ENCODE data around the gene LIN7B. TPM values are rescaled to one million over a fixed set of nuclear protein-coding genes. Genes with fewer than 3 reads are reported as not detected.

Gene LIN7B
- total RNA-seq, 1 experiment from 2014 or later = 6.4 TPM

DNA sequence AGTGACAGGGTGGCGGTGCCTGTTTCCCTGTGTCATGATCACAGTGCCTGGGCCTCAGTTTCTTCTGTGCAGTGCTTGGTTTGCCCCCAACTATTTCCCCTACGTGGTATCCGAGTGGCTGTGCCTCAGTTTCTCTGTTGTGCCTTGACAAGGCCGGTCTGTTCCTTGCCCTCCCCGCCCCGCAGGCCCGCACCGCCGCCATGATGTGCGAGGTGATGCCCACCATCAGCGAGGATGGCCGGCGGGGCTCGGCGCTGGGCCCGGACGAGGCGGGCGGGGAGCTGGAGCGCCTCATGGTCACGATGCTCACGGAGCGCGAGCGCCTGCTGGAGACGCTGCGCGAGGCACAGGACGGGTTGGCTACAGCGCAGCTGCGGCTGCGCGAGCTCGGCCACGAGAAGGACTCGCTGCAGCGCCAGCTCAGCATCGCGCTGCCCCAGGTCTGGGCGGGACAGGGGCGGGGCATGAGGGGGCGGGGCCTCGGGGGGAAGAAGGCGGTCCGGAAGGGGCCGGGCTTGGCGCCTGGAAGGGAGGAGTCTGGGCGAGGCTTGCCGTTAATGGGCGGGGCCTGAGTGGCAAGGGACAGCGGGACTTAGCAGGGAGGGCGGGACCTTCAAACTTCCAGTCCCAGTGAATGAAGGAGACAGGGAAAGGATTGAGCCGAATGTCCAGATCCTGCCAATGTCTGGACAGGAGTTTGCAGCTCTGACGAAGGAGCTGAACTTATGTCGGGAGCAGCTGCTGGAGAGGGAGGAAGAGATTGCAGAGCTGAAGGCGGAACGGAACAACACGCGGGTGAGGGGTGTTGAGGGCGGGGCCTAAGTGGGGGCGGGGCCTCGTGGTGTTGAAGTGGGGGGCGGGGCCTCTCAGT lies 13.7 kb downstream of the LIN7B start:
- Histone ChIP-seq H3K36me3 (ENCODE audit: insufficient read depth, low read length) (no peaks in the 10 kb centered on the region), H3K4me2 (ENCODE audit: low read depth, low read length, poor library complexity, severe bottlenecking) (peak overlapping the region; percentile 36), H4K20me1 (ENCODE audit: insufficient read depth, low read depth, low read length) (no peaks in the 10 kb centered on the region), H3K79me2 (ENCODE audit: low read length) (no peaks in the 10 kb centered on the region), H3K4me1 (ENCODE audit: low read length) (peaks cover 8% of the 10 kb centered on the region), H3K9me2 (replicated peaks; ENCODE audit: insufficient read depth, low read length) (no peaks in the 10 kb centered on the region), H3K9ac (ENCODE audit: low read length) (no peak overlapping the region), H2AFZ (ENCODE audit: low read length) (peak overlapping the region; percentile 88; the same call in 1 of the 2 replicates), H3K27ac (ENCODE audit: low read length) (no peak overlapping the region), H3K27me3 (ENCODE audit: low read length) (no peaks in the 10 kb centered on the region), H3K4me3 (ENCODE audit: low read length) (no peak overlapping the region; the same call in 1 of the 2 replicates), H3K9me3 (ENCODE audit: low read length) (no peaks in the 10 kb centered on the region)
- peak; percentile 100 for DNase-seq

DNA sequence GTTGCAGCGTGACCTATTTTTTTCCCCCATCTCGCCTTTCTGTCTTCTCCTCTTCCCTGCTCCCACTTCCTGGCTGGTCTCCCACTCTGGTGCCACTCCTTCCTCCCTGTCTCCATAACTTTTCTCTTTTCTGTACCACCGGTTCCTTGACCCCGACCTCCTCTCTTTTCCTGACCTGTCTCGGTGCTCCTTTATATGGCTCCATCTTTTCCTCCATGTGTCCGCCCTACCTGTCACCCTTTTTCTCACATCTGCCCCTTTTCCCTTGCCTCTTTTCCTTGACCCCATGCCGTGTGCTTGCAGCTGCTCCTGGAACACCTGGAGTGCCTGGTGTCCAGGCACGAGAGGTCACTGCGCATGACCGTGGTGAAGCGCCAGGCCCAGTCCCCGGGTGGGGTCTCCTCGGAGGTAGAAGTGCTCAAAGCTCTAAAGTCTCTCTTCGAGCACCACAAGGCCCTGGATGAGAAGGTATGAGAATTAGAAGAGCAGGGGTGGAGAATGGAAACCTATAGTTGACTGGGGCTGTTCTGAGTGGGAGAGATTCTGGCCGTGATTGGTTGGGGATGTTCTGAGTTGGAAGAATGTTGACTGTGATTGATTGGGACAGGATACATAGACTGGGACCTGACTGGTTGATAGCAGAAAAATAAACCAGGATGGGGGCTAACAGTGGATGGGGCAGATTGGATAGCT lies 14.5 kb downstream of the LIN7B start:
- Histone ChIP-seq H3K4me3 (ENCODE audit: low read length) (peak overlapping the region; percentile 26; the same call in 1 of the 2 replicates), H4K20me1 (ENCODE audit: insufficient read depth, low read depth, low read length) (no peaks in the 10 kb centered on the region), H2AFZ (ENCODE audit: low read length) (no peak overlapping the region), H3K9me3 (ENCODE audit: low read length) (no peaks in the 10 kb centered on the region), H3K79me2 (ENCODE audit: low read length) (no peaks in the 10 kb centered on the region), H3K36me3 (ENCODE audit: insufficient read depth, low read length) (no peaks in the 10 kb centered on the region), H3K9me2 (replicated peaks; ENCODE audit: insufficient read depth, low read length) (no peaks in the 10 kb centered on the region), H3K4me1 (ENCODE audit: low read length) (peaks cover 8% of the 10 kb centered on the region), H3K4me2 (ENCODE audit: low read depth, low read length, poor library complexity, severe bottlenecking) (no peak overlapping the region), H3K27ac (ENCODE audit: low read length) (no peak overlapping the region), H3K27me3 (ENCODE audit: low read length) (no peaks in the 10 kb centered on the region), H3K9ac (ENCODE audit: low read length) (no peak overlapping the region)
- DNase-seq = no peak

DNA sequence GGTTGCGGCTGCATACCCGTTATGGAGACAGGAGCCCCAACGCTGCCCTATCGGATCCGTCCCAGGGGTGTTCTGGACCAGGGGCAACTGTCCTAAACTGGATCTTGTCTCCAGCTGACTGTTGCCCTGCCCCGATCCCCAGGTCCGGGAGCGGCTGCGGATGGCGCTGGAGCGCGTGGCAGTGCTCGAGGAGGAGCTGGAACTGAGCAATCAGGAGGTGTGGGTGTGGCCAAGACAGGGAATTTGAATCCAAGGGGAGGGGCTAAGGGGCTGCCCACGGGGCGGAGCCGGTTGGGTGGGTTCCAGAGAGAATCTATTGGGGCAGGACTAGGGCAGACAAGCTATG lies 15.0 kb downstream of the LIN7B start:
- Histone ChIP-seq H3K36me3 (ENCODE audit: insufficient read depth, low read length) (no peaks in the 10 kb centered on the region), H3K79me2 (ENCODE audit: low read length) (no peaks in the 10 kb centered on the region), H3K4me2 (ENCODE audit: low read depth, low read length, poor library complexity, severe bottlenecking) (no peak overlapping the region), H3K4me1 (ENCODE audit: low read length) (peaks cover 8% of the 10 kb centered on the region), H3K4me3 (ENCODE audit: low read length) (no peak overlapping the region), H3K27ac (ENCODE audit: low read length) (no peak overlapping the region), H4K20me1 (ENCODE audit: insufficient read depth, low read depth, low read length) (no peaks in the 10 kb centered on the region), H3K9ac (ENCODE audit: low read length) (no peak overlapping the region), H3K9me3 (ENCODE audit: low read length) (no peaks in the 10 kb centered on the region), H2AFZ (ENCODE audit: low read length) (no peak overlapping the region), H3K27me3 (ENCODE audit: low read length) (no peaks in the 10 kb centered on the region), H3K9me2 (replicated peaks; ENCODE audit: insufficient read depth, low read length) (no peaks in the 10 kb centered on the region)
- no peak for DNase-seq

DNA sequence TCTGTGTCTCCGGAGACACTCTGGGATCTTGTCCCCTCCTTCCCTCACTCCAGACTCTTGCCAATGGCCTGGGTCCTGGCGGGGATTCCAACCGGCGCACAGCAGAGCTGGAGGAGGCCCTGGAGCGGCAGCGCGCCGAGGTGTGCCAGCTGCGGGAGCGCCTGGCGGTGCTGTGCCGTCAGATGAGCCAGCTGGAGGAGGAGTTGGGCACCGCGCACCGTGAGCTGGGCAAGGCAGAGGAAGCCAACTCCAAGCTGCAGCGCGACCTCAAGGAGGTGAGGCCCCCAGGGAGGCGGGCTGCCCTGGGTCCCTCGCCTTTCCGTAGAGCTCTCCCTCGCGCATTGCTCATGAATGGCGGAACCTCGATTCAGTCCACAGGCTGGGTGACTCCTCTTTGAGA lies 16.2 kb downstream of the LIN7B start:
- DNase-seq = no peak
- Histone ChIP-seq H3K4me2 (ENCODE audit: low read depth, low read length, poor library complexity, severe bottlenecking) (no peak overlapping the region), H2AFZ (ENCODE audit: low read length) (no peak overlapping the region), H3K9ac (ENCODE audit: low read length) (no peak overlapping the region), H3K9me3 (ENCODE audit: low read length) (no peaks in the 10 kb centered on the region), H3K4me3 (ENCODE audit: low read length) (no peak overlapping the region), H3K9me2 (replicated peaks; ENCODE audit: insufficient read depth, low read length) (no peaks in the 10 kb centered on the region), H3K79me2 (ENCODE audit: low read length) (no peaks in the 10 kb centered on the region), H4K20me1 (ENCODE audit: insufficient read depth, low read depth, low read length) (no peaks in the 10 kb centered on the region), H3K27ac (ENCODE audit: low read length) (no peak overlapping the region), H3K27me3 (ENCODE audit: low read length) (no peaks in the 10 kb centered on the region), H3K4me1 (ENCODE audit: low read length) (peaks cover 8% of the 10 kb centered on the region), H3K36me3 (ENCODE audit: insufficient read depth, low read length) (no peaks in the 10 kb centered on the region)

DNA sequence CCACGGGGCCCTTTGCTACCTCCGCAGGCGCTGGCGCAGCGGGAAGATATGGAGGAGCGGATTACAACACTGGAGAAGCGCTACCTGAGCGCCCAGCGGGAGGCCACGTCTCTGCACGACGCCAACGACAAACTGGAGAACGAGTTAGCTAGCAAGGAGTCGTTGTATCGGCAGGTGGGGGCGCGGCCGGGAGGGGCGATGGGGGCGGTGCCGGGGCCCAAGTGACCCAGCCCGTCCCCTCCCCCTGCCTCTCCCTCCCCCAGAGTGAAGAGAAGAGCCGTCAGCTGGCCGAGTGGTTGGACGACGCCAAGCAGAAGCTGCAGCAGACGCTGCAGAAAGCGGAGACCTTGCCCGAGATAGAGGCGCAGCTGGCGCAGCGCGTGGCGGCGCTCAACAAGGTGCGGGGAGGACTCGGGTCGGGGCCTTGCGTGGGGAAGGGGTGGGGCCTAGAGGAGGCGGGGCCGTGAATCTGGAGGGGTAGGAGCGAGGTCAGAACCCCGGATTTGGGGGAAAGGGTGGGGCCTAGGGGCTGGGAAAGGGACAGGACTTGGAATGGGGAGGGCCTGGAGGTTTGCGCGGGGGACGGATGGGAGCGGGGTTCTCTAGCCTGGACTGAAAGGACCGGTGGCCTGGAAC lies 18.9 kb downstream of the LIN7B start:
- H3K9ac ChIP-seq (ENCODE audit: low read length) = no peak overlapping the region
- no peak for DNase-seq
- H3K27me3 ChIP-seq (ENCODE audit: low read length) = no peaks in the 10 kb centered on the region
- no peak overlapping the region for H2AFZ ChIP-seq (ENCODE audit: low read length)
- no peaks in the 10 kb centered on the region for H3K9me2 ChIP-seq (replicated peaks; ENCODE audit: insufficient read depth, low read length)
- no peak overlapping the region for H3K4me2 ChIP-seq (ENCODE audit: low read depth, low read length, poor library complexity, severe bottlenecking)
- H3K4me3 ChIP-seq (ENCODE audit: low read length) = no peak overlapping the region
- H4K20me1 ChIP-seq (ENCODE audit: insufficient read depth, low read depth, low read length) = no peaks in the 10 kb centered on the region
- H3K4me1 ChIP-seq (ENCODE audit: low read length) = peaks cover 5% of the 10 kb centered on the region; the same call in 1 of the 2 replicates
- H3K9me3 ChIP-seq (ENCODE audit: low read length) = no peaks in the 10 kb centered on the region
- H3K27ac ChIP-seq (ENCODE audit: low read length) = no peak overlapping the region
- H3K36me3 ChIP-seq (ENCODE audit: insufficient read depth, low read length) = no peaks in the 10 kb centered on the region
- no peaks in the 10 kb centered on the region for H3K79me2 ChIP-seq (ENCODE audit: low read length)

DNA sequence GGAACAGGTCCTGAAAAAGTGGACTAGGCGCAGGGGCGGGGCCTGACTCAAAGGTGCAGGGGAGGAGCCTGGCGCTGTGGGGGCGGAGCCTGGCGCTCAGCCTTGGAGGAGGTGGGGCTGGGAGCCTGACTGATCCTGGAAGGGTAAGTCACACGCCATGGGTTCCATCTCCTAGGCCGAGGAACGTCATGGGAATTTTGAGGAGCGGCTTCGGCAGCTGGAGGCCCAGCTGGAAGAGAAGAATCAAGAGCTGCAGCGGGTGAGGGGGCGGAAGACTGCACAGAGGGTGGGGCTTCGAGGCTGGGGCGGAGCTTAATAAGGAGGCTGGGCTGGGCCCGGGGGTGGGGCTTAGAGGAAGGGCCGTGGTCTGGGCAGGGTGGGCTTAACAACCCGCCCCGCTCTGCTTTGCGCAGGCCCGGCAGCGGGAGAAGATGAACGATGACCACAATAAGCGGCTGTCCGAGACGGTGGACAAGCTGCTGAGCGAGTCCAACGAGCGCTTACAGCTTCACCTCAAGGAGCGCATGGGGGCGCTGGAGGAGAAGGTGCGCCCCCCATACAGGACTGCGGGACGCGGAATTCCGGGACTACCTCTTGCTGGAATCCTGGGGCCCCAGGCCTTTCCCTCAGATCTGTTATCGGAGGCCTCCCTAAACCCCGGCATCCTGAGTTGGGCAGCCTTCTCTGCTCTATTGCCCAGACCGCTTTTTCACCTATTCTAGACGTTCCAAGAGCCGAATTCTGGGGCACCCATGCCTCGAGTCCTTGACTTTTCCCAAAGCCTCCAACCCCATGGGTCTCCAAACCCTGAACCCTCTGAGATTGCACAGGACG lies 19.7 kb downstream of the LIN7B start:
- Histone ChIP-seq H3K27ac (ENCODE audit: low read length) (no peak overlapping the region), H3K9me3 (ENCODE audit: low read length) (no peaks in the 10 kb centered on the region), H3K79me2 (ENCODE audit: low read length) (no peaks in the 10 kb centered on the region), H3K9me2 (replicated peaks; ENCODE audit: insufficient read depth, low read length) (no peaks in the 10 kb centered on the region), H3K36me3 (ENCODE audit: insufficient read depth, low read length) (no peaks in the 10 kb centered on the region), H3K4me2 (ENCODE audit: low read depth, low read length, poor library complexity, severe bottlenecking) (no peak overlapping the region), H3K4me3 (ENCODE audit: low read length) (no peak overlapping the region), H3K9ac (ENCODE audit: low read length) (no peak overlapping the region), H3K4me1 (ENCODE audit: low read length) (peaks cover under 1% of the 10 kb centered on the region; the same call in 1 of the 2 replicates), H3K27me3 (ENCODE audit: low read length) (no peaks in the 10 kb centered on the region), H2AFZ (ENCODE audit: low read length) (no peak overlapping the region), H4K20me1 (ENCODE audit: insufficient read depth, low read depth, low read length) (no peaks in the 10 kb centered on the region)
- no peak for DNase-seq

DNA sequence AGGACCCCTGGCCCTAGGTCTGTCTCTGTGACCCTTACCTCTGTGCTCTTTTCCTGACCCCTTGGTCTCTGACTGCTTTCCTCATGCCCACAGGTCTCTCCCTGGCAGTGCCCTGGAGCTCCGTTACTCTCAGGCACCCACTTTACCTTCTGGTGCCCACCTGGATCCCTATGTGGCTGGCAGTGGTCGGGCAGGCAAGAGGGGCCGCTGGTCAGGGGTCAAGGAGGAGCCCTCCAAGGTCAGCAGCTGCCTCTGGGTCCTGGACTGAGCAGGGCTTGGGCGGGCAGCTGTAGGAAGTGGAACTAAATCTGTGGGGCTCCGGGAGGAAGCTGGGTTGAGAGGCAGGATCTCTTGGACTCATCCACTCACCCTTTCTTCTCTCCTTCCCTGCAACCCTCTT lies 21.5 kb downstream of the LIN7B start:
- Histone ChIP-seq H3K4me3 (ENCODE audit: low read length) (no peak overlapping the region), H3K4me1 (ENCODE audit: low read length) (no peaks in the 10 kb centered on the region), H3K9me3 (ENCODE audit: low read length) (no peaks in the 10 kb centered on the region), H3K27me3 (ENCODE audit: low read length) (no peaks in the 10 kb centered on the region), H2AFZ (ENCODE audit: low read length) (no peak overlapping the region), H3K27ac (ENCODE audit: low read length) (no peak overlapping the region), H3K9ac (ENCODE audit: low read length) (no peak overlapping the region), H3K79me2 (ENCODE audit: low read length) (no peaks in the 10 kb centered on the region), H3K9me2 (replicated peaks; ENCODE audit: insufficient read depth, low read length) (no peaks in the 10 kb centered on the region), H3K4me2 (ENCODE audit: low read depth, low read length, poor library complexity, severe bottlenecking) (no peak overlapping the region), H3K36me3 (ENCODE audit: insufficient read depth, low read length) (no peaks in the 10 kb centered on the region), H4K20me1 (ENCODE audit: insufficient read depth, low read depth, low read length) (no peaks in the 10 kb centered on the region)
- no peak for DNase-seq

Data from Karpas-422 (cell line).